Measurements from ENCODE around the gene MRPL58.

Gene MRPL58

GRCh38 chr17:75061618-75062017 lies 49.1 kb downstream of the MRPL58 start:
- peaks cover 21% of the 10 kb centered on the region for H3K4me1 Mint-ChIP-seq
- peaks cover 21% of the 10 kb centered on the region for H3K36me3 Mint-ChIP-seq (ENCODE audit: low read depth)
- H3K27ac Mint-ChIP-seq: no peak overlapping the region
- no peaks in the 10 kb centered on the region for H3K9me3 Mint-ChIP-seq
- ATAC-seq: no peak
- H3K4me3 Mint-ChIP-seq: no peak overlapping the region
- H3K27me3 Mint-ChIP-seq: no peaks in the 10 kb centered on the region
- DNase-seq: no peak

- Mint-ChIP-seq H3K36me3 (ENCODE audit: low read depth) (peaks cover 20% of the 10 kb centered on the region), H3K4me3 (no peak overlapping the region), H3K4me1 (peaks cover 32% of the 10 kb centered on the region), H3K27ac (no peak overlapping the region), H3K9me3 (no peaks in the 10 kb centered on the region), H3K27me3 (no peaks in the 10 kb centered on the region)
- ATAC-seq (no peak), DNase-seq (no peak)
These were observed 50.7 kb downstream of the MRPL58 start for GRCh38 chr17:75063201-75063600.

GRCh38 chr17:75063626-75064025 lies 51.2 kb downstream of the MRPL58 start:
- H3K9me3 Mint-ChIP-seq: no peaks in the 10 kb centered on the region
- no peak overlapping the region for H3K4me3 Mint-ChIP-seq
- peaks cover 32% of the 10 kb centered on the region for H3K4me1 Mint-ChIP-seq
- H3K27me3 Mint-ChIP-seq: no peaks in the 10 kb centered on the region
- H3K27ac Mint-ChIP-seq: no peak overlapping the region
- DNase-seq (no peak), ATAC-seq (no peak)
- H3K36me3 Mint-ChIP-seq (ENCODE audit: low read depth): peaks cover 20% of the 10 kb centered on the region

- ATAC-seq (no peak), DNase-seq (no peak)
- Mint-ChIP-seq H3K9me3 (no peaks in the 10 kb centered on the region), H3K36me3 (ENCODE audit: low read depth) (peaks cover 20% of the 10 kb centered on the region), H3K4me1 (peaks cover 34% of the 10 kb centered on the region), H3K4me3 (no peak overlapping the region), H3K27ac (no peak overlapping the region), H3K27me3 (no peaks in the 10 kb centered on the region)
These were observed 51.6 kb downstream of the MRPL58 start for GRCh38 chr17:75064040-75064439.

GRCh38 chr17:75064460-75064859 lies 52.0 kb downstream of the MRPL58 start:
- no peaks in the 10 kb centered on the region for H3K9me3 Mint-ChIP-seq
- no peak overlapping the region for H3K4me3 Mint-ChIP-seq
- H3K27me3 Mint-ChIP-seq: no peaks in the 10 kb centered on the region
- H3K36me3 Mint-ChIP-seq (ENCODE audit: low read depth): peaks cover 19% of the 10 kb centered on the region
- ATAC-seq (no peak), DNase-seq (no peak)
- H3K4me1 Mint-ChIP-seq: peaks cover 34% of the 10 kb centered on the region
- no peak overlapping the region for H3K27ac Mint-ChIP-seq

GRCh38 chr17:75064867-75065561 lies 52.5 kb downstream of the MRPL58 start:
- Mint-ChIP-seq H3K4me1 (peaks cover 34% of the 10 kb centered on the region), H3K36me3 (ENCODE audit: low read depth) (peaks cover 14% of the 10 kb centered on the region), H3K27ac (peak overlapping the region; percentile 58), H3K27me3 (no peaks in the 10 kb centered on the region), H3K4me3 (no peak overlapping the region), H3K9me3 (no peaks in the 10 kb centered on the region)
- no peak for ATAC-seq
- no peak for DNase-seq

GRCh38 chr17:75065562-75066151 lies 53.2 kb downstream of the MRPL58 start:
- H3K36me3 Mint-ChIP-seq (ENCODE audit: low read depth): peaks cover 12% of the 10 kb centered on the region
- no peak overlapping the region for H3K4me3 Mint-ChIP-seq
- ATAC-seq: peak; percentile 76
- DNase-seq: no peak
- no peaks in the 10 kb centered on the region for H3K27me3 Mint-ChIP-seq
- peak overlapping the region; percentile 58 for H3K27ac Mint-ChIP-seq
- peaks cover 34% of the 10 kb centered on the region for H3K4me1 Mint-ChIP-seq
- H3K9me3 Mint-ChIP-seq: no peaks in the 10 kb centered on the region

GRCh38 chr17:75067856-75068255 lies 55.4 kb downstream of the MRPL58 start:
- H3K9me3 Mint-ChIP-seq: no peaks in the 10 kb centered on the region
- H3K4me1 Mint-ChIP-seq: peaks cover 34% of the 10 kb centered on the region
- DNase-seq: no peak
- no peak overlapping the region for H3K4me3 Mint-ChIP-seq
- peaks cover 6% of the 10 kb centered on the region for H3K36me3 Mint-ChIP-seq (ENCODE audit: low read depth)
- no peaks in the 10 kb centered on the region for H3K27me3 Mint-ChIP-seq
- peak; percentile 63 for ATAC-seq
- H3K27ac Mint-ChIP-seq: peak overlapping the region; percentile 74

GRCh38 chr17:75068750-75069149 lies 56.3 kb downstream of the MRPL58 start:
- no peak overlapping the region for H3K4me3 Mint-ChIP-seq
- no peak overlapping the region for H3K27ac Mint-ChIP-seq

GRCh38 chr17:75069783-75070182 lies 57.3 kb downstream of the MRPL58 start:
- no peaks in the 10 kb centered on the region for H3K27me3 Mint-ChIP-seq
- H3K9me3 Mint-ChIP-seq: no peaks in the 10 kb centered on the region
- H3K4me3 Mint-ChIP-seq: no peak overlapping the region
- peaks cover 4% of the 10 kb centered on the region for H3K36me3 Mint-ChIP-seq (ENCODE audit: low read depth)
- no peak overlapping the region for H3K27ac Mint-ChIP-seq
- no peak for ATAC-seq
- peaks cover 32% of the 10 kb centered on the region for H3K4me1 Mint-ChIP-seq
- no peak for DNase-seq

More at GRCh38 chr17:75068750-75069149, 56.3 kb downstream of the MRPL58 start:
- Mint-ChIP-seq H3K36me3 (ENCODE audit: low read depth) (peaks cover 6% of the 10 kb centered on the region), H3K27me3 (no peaks in the 10 kb centered on the region), H3K4me1 (peaks cover 34% of the 10 kb centered on the region), H3K9me3 (no peaks in the 10 kb centered on the region)
- ATAC-seq (no peak), DNase-seq (no peak)
